Measurements from ENCODE around the gene NTM.

Gene NTM

GRCh38 chr11:131800452-131800851, 430.0 kb downstream of the NTM start:
- Mint-ChIP-seq H3K4me3 (no peak overlapping the region), H3K36me3 (no peaks in the 10 kb centered on the region), H3K9me3 (peaks cover 15% of the 10 kb centered on the region), H3K4me1 (no peaks in the 10 kb centered on the region), H3K27ac (no peak overlapping the region)
- DNase-seq (ENCODE audit: low spot score in 2 of 2) (no peak), ATAC-seq (no peak)

- H3K36me3 Mint-ChIP-seq, result no peaks in the 10 kb centered on the region
- H3K9me3 Mint-ChIP-seq, result peaks cover 13% of the 10 kb centered on the region
- H3K27ac Mint-ChIP-seq, result no peak overlapping the region
- ATAC-seq, result no peak
- H3K4me1 Mint-ChIP-seq, result no peaks in the 10 kb centered on the region
- no peak overlapping the region for H3K4me3 Mint-ChIP-seq
- no peak for DNase-seq (ENCODE audit: low spot score in 2 of 2)
These were observed 432.2 kb downstream of the NTM start for GRCh38 chr11:131802440-131803115.

GRCh38 chr11:131807876-131808275, 437.5 kb downstream of the NTM start:
- Mint-ChIP-seq H3K4me3 (no peak overlapping the region), H3K36me3 (no peaks in the 10 kb centered on the region), H3K27ac (no peak overlapping the region), H3K4me1 (no peaks in the 10 kb centered on the region), H3K9me3 (peaks cover 11% of the 10 kb centered on the region)
- ATAC-seq (no peak), DNase-seq (ENCODE audit: low spot score in 2 of 2) (no peak)

GRCh38 chr11:131808470-131808869, 438.1 kb downstream of the NTM start:
- no peak for DNase-seq (ENCODE audit: low spot score in 2 of 2)
- Mint-ChIP-seq H3K36me3 (no peaks in the 10 kb centered on the region), H3K9me3 (peaks cover 11% of the 10 kb centered on the region), H3K4me3 (no peak overlapping the region), H3K27ac (no peak overlapping the region), H3K4me1 (no peaks in the 10 kb centered on the region)
- ATAC-seq, result no peak

GRCh38 chr11:131809203-131809918, 438.9 kb downstream of the NTM start:
- no peak for DNase-seq (ENCODE audit: low spot score in 2 of 2)
- Mint-ChIP-seq H3K27ac (no peak overlapping the region), H3K36me3 (no peaks in the 10 kb centered on the region), H3K4me1 (no peaks in the 10 kb centered on the region), H3K9me3 (peaks cover 7% of the 10 kb centered on the region), H3K4me3 (no peak overlapping the region)
- no peak for ATAC-seq

GRCh38 chr11:131810541-131810940, 440.1 kb downstream of the NTM start:
- H3K27ac Mint-ChIP-seq, result no peak overlapping the region

GRCh38 chr11:131811383-131811782, 441.0 kb downstream of the NTM start:
- H3K4me1 Mint-ChIP-seq, result no peaks in the 10 kb centered on the region
- no peak overlapping the region for H3K4me3 Mint-ChIP-seq
- no peak for DNase-seq (ENCODE audit: low spot score in 2 of 2)
- ATAC-seq, result no peak
- H3K36me3 Mint-ChIP-seq, result no peaks in the 10 kb centered on the region
- H3K27ac Mint-ChIP-seq, result no peak overlapping the region
- peaks cover 5% of the 10 kb centered on the region for H3K9me3 Mint-ChIP-seq

More at GRCh38 chr11:131810541-131810940, 440.1 kb downstream of the NTM start:
- DNase-seq (ENCODE audit: low spot score in 2 of 2) (no peak), ATAC-seq (no peak)
- H3K9me3 Mint-ChIP-seq, result peaks cover 5% of the 10 kb centered on the region
- H3K36me3 Mint-ChIP-seq, result no peaks in the 10 kb centered on the region
- H3K4me3 Mint-ChIP-seq, result no peak overlapping the region
- no peaks in the 10 kb centered on the region for H3K4me1 Mint-ChIP-seq

GRCh38 chr11:131814108-131814507, 443.7 kb downstream of the NTM start:
- H3K4me3 Mint-ChIP-seq, result no peak overlapping the region
- no peak for DNase-seq (ENCODE audit: low spot score in 2 of 2)
- no peaks in the 10 kb centered on the region for H3K4me1 Mint-ChIP-seq

GRCh38 chr11:131815590-131815989, 445.2 kb downstream of the NTM start:
- no peaks in the 10 kb centered on the region for H3K4me1 Mint-ChIP-seq
- ATAC-seq (no peak), DNase-seq (ENCODE audit: low spot score in 2 of 2) (no peak)
- H3K36me3 Mint-ChIP-seq, result no peaks in the 10 kb centered on the region
- H3K4me3 Mint-ChIP-seq, result no peak overlapping the region
- H3K9me3 Mint-ChIP-seq, result no peaks in the 10 kb centered on the region
- no peak overlapping the region for H3K27ac Mint-ChIP-seq

More at GRCh38 chr11:131814108-131814507, 443.7 kb downstream of the NTM start:
- H3K27ac Mint-ChIP-seq, result no peak overlapping the region
- H3K36me3 Mint-ChIP-seq, result no peaks in the 10 kb centered on the region
- H3K9me3 Mint-ChIP-seq, result no peaks in the 10 kb centered on the region
- ATAC-seq, result no peak

GRCh38 chr11:131816051-131816450, 445.6 kb downstream of the NTM start:
- DNase-seq (ENCODE audit: low spot score in 2 of 2) (no peak), ATAC-seq (no peak)
- H3K27ac Mint-ChIP-seq, result no peak overlapping the region
- H3K4me1 Mint-ChIP-seq, result no peaks in the 10 kb centered on the region
- no peaks in the 10 kb centered on the region for H3K9me3 Mint-ChIP-seq
- H3K4me3 Mint-ChIP-seq, result no peak overlapping the region
- no peaks in the 10 kb centered on the region for H3K36me3 Mint-ChIP-seq

GRCh38 chr11:131817687-131818188, 447.3 kb downstream of the NTM start:
- no peak for ATAC-seq
- H3K9me3 Mint-ChIP-seq, result no peaks in the 10 kb centered on the region
- H3K4me3 Mint-ChIP-seq, result no peak overlapping the region
- no peak for DNase-seq (ENCODE audit: low spot score in 2 of 2)
- H3K27ac Mint-ChIP-seq, result no peak overlapping the region
- H3K36me3 Mint-ChIP-seq, result no peaks in the 10 kb centered on the region
- no peaks in the 10 kb centered on the region for H3K4me1 Mint-ChIP-seq

GRCh38 chr11:131819865-131820264, 449.4 kb downstream of the NTM start:
- Mint-ChIP-seq H3K36me3 (no peaks in the 10 kb centered on the region), H3K27ac (no peak overlapping the region), H3K4me1 (no peaks in the 10 kb centered on the region), H3K9me3 (no peaks in the 10 kb centered on the region), H3K4me3 (no peak overlapping the region)
- ATAC-seq (no peak), DNase-seq (ENCODE audit: low spot score in 2 of 2) (no peak)

GRCh38 chr11:131822506-131822905, 452.1 kb downstream of the NTM start:
- Mint-ChIP-seq H3K36me3 (no peaks in the 10 kb centered on the region), H3K4me3 (no peak overlapping the region), H3K9me3 (no peaks in the 10 kb centered on the region), H3K4me1 (no peaks in the 10 kb centered on the region), H3K27ac (no peak overlapping the region)
- DNase-seq (ENCODE audit: low spot score in 2 of 2) (no peak), ATAC-seq (no peak)

GRCh38 chr11:131823772-131824171, 453.4 kb downstream of the NTM start:
- Mint-ChIP-seq H3K36me3 (no peaks in the 10 kb centered on the region), H3K27ac (no peak overlapping the region), H3K9me3 (no peaks in the 10 kb centered on the region), H3K4me3 (no peak overlapping the region), H3K4me1 (no peaks in the 10 kb centered on the region)
- ATAC-seq, result no peak
- DNase-seq (ENCODE audit: low spot score in 2 of 2), result no peak

- ATAC-seq (no peak), DNase-seq (ENCODE audit: low spot score in 2 of 2) (no peak)
- H3K27ac Mint-ChIP-seq, result no peak overlapping the region
- H3K9me3 Mint-ChIP-seq, result no peaks in the 10 kb centered on the region
- no peak overlapping the region for H3K4me3 Mint-ChIP-seq
- no peaks in the 10 kb centered on the region for H3K4me1 Mint-ChIP-seq
- no peaks in the 10 kb centered on the region for H3K36me3 Mint-ChIP-seq
These were observed 454.4 kb downstream of the NTM start for GRCh38 chr11:131824771-131825170.

- no peak overlapping the region for H3K4me3 Mint-ChIP-seq
- ATAC-seq, result no peak
- H3K4me1 Mint-ChIP-seq, result no peaks in the 10 kb centered on the region
These were observed 457.0 kb downstream of the NTM start for GRCh38 chr11:131827430-131827829.

More at GRCh38 chr11:131827430-131827829, 457.0 kb downstream of the NTM start:
- no peaks in the 10 kb centered on the region for H3K36me3 Mint-ChIP-seq
- no peak overlapping the region for H3K27ac Mint-ChIP-seq
- H3K9me3 Mint-ChIP-seq, result no peaks in the 10 kb centered on the region
- no peak for DNase-seq (ENCODE audit: low spot score in 2 of 2)

Data from stimulated activated effector memory CD8-positive, alpha-beta T cell treated with anti-CD3 and anti-CD28 coated beads, Interleukin-12 subunit alpha, Interleukin-12 subunit beta, amount 100 ng/mL, for 72 hours (primary cell).